Activated CD8-positive, alpha-beta memory T cell treated with anti-CD3 and anti-CD28 coated beads, Interleukin-2, amount 50 U/mL, for 1 hour (primary cell): ENCODE measurements around the gene KATNBL1.
A peak's percentile ranks its signal among the peaks of the same experiment; 100 is the strongest.

Experiments used
- DNase-seq: peaks from one replicate; pipeline ENCODE4 v3.0.0-alpha.2; 2020; ENCODE audit errors: extremely low read depth

The KATNBL1 gene

DNA sequence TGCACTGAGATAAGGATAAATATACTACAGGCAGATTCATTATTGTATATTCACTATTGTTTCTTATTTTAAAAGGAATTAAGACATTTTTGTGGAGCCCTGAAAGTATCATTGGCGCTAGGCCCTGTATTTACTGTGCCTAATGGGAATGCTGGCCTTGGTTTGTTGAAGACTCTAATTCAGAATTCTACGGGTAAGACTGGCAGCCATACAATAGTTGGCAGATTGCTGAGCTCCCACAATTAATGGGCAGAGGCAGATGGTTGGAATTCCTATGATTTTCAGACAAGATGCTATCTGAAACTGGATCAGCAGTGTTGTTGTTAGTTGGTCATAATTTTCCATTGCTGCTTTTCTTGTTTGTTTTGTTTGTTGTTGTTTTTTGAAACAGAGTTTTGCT lies 93.3 kb downstream of the KATNBL1 start:
- DNase-seq, result no peak

DNA sequence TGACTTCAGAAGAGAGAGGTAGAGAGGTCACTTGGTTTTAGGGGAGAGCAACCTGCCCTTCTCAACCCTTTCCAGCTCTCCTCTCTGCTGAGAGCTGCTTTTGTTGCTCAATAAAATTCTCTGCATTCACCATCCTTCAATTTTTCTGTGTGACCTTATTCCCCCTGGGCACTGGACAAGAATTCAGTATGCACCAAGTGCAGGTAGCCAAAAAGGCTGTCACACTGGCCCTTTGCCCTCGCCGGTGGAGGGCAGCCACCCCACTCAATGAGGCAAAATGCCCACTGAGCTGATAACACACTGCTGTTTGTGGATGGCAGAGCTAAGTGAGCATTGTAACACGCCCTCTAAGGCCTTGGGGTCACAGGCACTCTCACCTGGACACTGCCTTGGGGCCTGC lies 95.2 kb downstream of the KATNBL1 start:
- no peak for DNase-seq

DNA sequence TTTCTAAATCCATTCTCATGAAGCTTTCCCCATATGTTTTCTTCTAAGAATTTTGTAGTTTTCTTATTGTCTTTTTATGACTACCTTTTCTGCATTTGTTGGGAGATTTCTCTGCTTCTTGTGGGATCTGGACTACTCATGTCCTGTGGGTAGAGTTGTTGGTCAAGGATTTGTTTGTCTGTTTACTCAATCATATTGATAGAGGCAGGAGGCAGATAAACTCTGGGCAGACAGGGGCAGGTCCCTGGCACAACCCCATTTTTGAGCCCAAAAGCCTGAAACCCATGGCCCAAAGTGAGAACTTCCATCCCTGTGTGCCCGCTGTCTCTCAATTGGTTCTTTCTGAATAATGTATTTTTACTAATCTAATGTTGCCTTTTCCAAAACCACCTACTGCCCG lies 95.7 kb downstream of the KATNBL1 start:
- DNase-seq, result no peak

DNA sequence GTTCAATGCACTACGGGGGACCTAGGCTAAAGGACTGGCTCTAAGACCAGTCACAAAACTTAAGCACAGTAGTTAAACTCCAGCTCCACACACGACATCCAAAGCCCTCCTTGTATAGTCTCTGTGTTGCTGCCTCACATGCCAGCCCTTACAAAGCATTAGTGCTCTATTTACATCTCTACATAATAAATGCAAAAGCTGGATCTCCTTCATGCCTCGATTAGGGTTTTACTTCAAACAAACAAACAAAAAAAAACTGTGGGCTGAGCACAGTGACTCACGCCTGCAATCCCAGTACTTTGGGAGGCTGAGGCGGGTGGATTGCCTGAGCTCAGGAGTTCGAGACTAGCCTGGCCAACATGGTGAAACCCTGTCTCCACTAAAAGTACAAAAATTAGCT lies 98.4 kb downstream of the KATNBL1 start:
- DNase-seq, result no peak

DNA sequence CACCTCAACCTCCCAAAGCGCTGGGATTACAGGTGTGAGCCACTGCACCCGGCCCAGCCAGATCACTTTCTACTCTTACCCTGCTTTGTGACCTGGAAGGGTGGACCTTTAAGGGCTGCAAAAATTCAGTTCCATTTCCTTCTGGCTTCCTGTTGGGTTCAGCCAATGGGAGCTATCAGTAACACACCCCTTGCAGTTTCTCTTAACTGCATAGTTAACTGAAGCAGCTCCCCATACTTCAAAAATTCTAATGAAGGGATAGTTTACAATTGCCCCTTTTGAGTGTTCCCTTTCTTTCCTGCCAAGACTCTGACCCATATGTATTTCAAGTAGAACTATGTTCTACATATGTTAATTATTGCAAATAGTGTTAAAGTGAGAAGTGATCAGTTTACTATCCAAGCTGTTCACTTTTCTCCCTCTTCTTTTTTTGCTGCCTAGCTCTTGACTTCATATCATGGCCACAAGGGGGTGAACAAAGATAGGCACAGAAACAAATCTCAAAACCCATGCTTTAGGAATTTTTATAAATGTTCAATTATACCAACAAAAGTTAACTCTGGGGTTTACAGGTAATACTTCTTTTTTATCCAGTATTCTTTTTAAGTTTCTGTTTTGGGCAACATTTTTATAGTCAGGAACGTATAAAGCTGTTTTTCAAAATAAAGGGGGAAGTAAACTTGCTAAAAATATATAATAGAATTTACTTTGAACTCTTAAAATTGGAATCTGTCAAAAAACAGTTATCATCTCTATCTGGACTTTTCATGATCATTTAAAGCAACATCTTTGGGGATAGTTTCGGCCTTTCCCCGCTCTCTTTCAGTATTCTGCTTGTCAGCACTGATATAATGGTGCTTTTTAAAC lies 99.9 kb downstream of the KATNBL1 start:
- no peak for DNase-seq

DNA sequence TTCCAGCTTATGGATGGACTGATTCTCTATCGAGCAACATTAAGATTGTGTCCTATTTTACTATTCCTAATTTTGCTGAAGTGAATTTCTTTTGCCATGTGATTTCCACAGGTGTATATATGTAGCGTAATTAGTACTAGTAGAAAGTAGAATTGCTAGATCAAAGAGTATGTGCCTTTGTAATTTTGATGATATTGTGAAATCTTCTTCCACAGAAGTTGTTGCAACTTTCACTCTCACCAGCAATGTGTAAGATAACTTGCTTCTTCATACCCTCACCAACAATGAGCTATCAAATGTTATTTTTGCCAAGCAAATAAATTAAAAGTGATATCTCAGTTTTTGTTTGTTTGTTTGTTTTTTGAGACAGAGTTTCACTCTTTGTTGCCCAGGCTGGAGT lies 102.6 kb downstream of the KATNBL1 start:
- no peak for DNase-seq

DNA sequence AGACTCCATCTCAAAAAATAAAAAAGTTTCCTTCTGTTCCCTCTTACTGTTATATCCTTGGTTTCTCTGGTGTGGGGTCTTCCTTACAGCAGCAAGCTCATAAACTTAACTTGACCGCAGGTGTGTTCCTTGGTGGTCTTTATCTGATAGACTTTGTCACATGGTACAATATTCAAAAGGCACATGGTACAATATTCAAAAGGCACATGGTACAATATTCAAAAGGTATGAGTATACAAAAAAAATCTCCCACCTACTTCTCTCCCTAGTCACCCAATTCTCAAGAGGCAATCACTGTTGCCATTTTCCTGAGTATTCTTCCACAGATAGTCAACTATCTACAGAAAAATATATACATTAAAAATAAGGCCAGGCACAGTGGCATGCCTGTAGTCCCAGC lies 103.5 kb downstream of the KATNBL1 start:
- DNase-seq, result no peak

DNA sequence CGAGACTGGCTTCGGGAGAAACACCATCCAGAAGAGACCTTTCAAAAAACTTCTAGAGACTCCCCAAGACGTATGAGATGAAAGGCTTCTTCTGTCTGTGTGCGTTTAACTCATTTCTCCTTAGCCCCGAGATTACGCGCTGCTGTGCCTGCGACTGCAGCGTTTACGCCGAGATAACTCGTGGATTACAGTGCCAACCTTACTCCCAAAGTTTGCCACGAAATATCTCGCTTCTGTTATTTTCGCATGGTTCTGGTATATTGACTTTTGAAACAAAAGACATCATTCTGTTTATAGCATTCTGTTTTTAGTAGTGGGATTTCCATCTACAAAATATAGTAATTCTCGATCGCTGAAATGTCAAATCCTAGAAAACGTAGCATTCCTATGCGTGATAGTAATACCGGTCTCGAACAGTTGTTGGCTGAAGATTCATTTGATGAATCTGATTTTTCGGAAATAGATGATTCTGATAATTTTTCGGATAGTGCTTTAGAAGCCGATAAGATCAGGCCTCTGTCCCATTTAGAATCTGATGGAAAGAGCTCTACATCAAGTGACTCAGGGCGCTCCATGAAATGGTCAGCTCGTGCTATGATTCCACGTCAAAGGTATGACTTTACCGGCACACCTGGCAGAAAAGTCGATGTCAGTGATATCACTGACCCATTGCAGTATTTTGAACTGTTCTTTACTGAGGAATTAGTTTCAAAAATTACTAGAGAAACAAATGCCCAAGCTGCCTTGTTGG lies 107.5 kb downstream of the KATNBL1 start:
- no peak for DNase-seq

DNA sequence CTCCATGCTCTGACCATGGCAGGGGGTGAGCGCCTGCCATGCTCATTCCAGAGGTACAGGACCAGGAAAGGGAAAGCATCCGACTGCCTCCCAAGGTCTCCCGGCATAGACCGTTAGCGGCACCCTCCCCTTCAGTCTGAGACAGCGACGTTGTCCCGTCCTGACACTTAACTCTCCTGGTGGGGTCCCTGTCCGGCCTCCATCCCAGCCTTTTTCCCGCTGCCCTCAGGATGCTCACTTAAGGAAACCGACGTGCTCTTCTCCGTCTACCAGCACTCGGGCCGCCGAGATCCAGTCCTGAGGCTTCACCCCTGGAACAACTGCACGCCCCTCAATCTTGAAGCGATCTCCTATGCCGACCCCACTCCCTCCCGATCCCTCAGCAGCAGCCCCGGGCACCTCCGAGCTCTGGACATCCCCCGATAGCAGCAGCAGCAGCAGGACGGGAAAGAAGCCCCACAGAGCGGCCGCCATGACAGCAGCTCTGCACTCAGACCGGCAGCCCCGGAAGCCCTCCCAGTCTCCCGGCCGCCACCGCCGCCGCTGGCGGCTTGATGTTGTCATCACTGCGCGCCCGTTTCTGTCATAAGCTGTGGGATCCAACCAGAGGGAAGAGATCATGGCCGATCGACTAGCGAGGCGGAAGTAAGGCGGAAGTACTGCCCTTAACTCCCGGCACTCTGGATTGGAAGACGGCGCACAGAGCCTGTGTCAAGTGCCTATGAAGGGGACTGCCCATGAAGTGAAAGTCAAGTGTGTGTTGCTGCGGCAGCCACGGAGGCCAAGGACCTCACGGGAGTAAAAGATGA lies 108.3 kb downstream of the KATNBL1 start, which contains the start of the genes EMC7 and PGBD4:
TSS of gene EMC7 (minus strand) at position 497 of the 809 bp plus-strand sequence. CDS start at position 474, 23 bp downstream.
TSS of gene PGBD4 (plus strand) at position 718 of the 809 bp plus-strand sequence. CDS start 449 bp downstream, outside the sequence.
- peak; percentile 97 for DNase-seq

DNA sequence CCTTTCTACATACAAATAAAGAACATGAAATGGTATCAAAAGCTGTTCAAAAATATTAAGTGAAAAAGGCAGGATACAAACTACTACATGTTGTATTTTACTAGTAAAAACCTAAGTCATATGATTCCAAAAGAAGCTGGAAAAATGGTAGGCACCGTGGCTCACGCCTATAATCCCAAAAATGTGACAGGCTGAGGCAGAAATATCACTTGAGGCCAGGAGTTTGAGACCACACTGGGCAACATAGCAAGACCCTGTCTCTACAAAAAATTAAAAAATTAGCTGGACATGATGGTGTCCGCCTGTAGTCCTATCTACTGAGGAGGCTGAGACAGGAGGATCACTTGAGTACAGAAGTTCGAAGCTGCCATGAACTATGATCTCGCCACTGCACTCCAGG lies 110.0 kb downstream of the KATNBL1 start:
- no peak for DNase-seq
